Activated CD4-positive, alpha-beta memory T cell treated with anti-CD3 and anti-CD28 coated beads, Interleukin-2, amount 10 ng/mL, durations not matched to agents 7 days and 5 days (primary cell): Measurements from ENCODE around the gene HOXC10. TPM values are rescaled to one million over a fixed set of nuclear protein-coding genes. Genes with fewer than 3 reads are reported as not detected.

Experiments
- CTCF ChIA-PET: fragments of 350-600 bp; sonication (Branson Sonifier 250); formaldehyde crosslinking; loops from one replicate; lab custom pipeline; 2021; ENCODE audit warnings: antibody characterized with exemption, inconsistent platforms; lab: Charles Lee
- POLR2A ChIA-PET: fragments of 350-600 bp; sonication (Branson Sonifier 250); formaldehyde crosslinking; loops from one replicate; lab custom pipeline; 2021; ENCODE audit warnings: antibody characterized with exemption; lab: Charles Lee
- DNase-seq: peaks from one replicate; pipeline ENCODE4 v3.0.0-alpha.2; 2020
- H3K27ac Mint-ChIP-seq: one replicate; pipeline ENCODE4 v1.8.0; 2021; ENCODE audit warnings: mild to moderate bottlenecking, mixed read lengths
- H3K27me3 Mint-ChIP-seq: one replicate; pipeline ENCODE4 v1.8.0; 2021; ENCODE audit warnings: mixed read lengths
- H3K36me3 Mint-ChIP-seq: one replicate; pipeline ENCODE4 v1.8.0; 2021; ENCODE audit warnings: low read depth, mixed read lengths
- H3K4me1 Mint-ChIP-seq: one replicate; pipeline ENCODE4 v1.8.0; 2021; ENCODE audit warnings: mixed read lengths
- H3K4me3 Mint-ChIP-seq: one replicate; pipeline ENCODE4 v1.8.0; 2021; ENCODE audit warnings: mild to moderate bottlenecking, mixed read lengths
- H3K9me3 Mint-ChIP-seq: one replicate; pipeline ENCODE4 v1.8.0; 2021; ENCODE audit warnings: mixed read lengths
- total RNA-seq, 2 experiments: library from RNA; stranded (reverse); gene quantifications; one replicate each; pipeline ENCODE4 v1.2.3, GENCODE V29; 2021

Gene HOXC10
- total RNA-seq, 2 experiments from 2014 or later: not detected

DNA sequence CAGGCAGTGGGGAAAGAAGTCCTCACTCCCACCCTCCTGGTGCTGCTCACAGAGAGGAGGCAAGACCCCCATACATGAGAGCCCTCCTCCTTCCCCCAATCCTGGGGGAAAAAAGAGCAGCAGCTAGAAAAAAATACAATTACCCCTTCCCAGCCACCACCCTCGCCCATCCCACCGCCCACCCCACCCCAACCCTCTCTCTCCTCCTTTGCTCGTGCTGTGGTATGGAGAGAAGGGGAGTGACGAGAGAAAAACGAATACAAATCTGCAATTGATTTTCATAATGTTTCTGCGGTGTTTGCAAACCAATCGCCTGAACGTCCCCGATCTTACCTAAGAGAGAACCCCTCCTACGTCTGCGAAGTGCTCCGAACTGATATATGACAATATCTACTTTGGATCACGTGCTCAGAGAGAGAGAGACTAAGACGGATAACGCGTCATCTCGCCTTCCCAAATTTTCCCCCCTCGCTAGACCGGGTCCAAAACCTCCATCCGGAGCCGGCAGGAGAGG is 12.2 kb upstream of the HOXC10 start, which contains the start of gene HOXC11:
Gene HOXC11 (plus strand): TSS at position 405 of the 514 bp plus-strand sequence. CDS start 116 bp downstream, outside the sequence.
- Mint-ChIP-seq H3K27me3 (peaks cover 92% of the 10 kb centered on the region), H3K9me3 (no peaks in the 10 kb centered on the region), H3K4me1 (peaks cover 10% of the 10 kb centered on the region), H3K4me3 (peak within 1 kb of the TSS; percentile 32), H3K36me3 (peaks cover 12% of the 10 kb centered on the region), H3K27ac (peak within 1 kb of the TSS; percentile 68)
- ChIA-PET CTCF (interaction anchor here (0.6 kb wide), 1 partner anchor 45 kb away, joined by 3 read pairs; no protein-coding TSS in a partner anchor), POLR2A (interaction anchor here (0.8 kb wide), 1 partner anchor 19 kb away, joined by 3 read pairs; no protein-coding TSS in a partner anchor)
- DNase-seq: no peak

- ChIA-PET POLR2A (no interaction called here), CTCF (interaction anchor here (0.6 kb wide), 1 partner anchor 44 kb away, joined by 3 read pairs; no protein-coding TSS in a partner anchor)
- no peak for DNase-seq
- Mint-ChIP-seq H3K36me3 (peaks cover 12% of the 10 kb centered on the region), H3K4me3 (peak overlapping the region; percentile 32), H3K4me1 (peaks cover 10% of the 10 kb centered on the region), H3K9me3 (no peaks in the 10 kb centered on the region), H3K27ac (peak overlapping the region; percentile 68), H3K27me3 (peaks cover 91% of the 10 kb centered on the region)
Observed at GRCh38 chr12:53973236-53974042, 11.5 kb upstream of the HOXC10 start.

- H3K4me1 Mint-ChIP-seq: peaks cover 10% of the 10 kb centered on the region
- H3K27ac Mint-ChIP-seq: peak within 1 kb of the TSS; percentile 68
- no peak for DNase-seq
- H3K36me3 Mint-ChIP-seq: peaks cover 12% of the 10 kb centered on the region
- H3K4me3 Mint-ChIP-seq: peak within 1 kb of the TSS; percentile 27
- H3K9me3 Mint-ChIP-seq: no peaks in the 10 kb centered on the region
- CTCF ChIA-PET: no interaction called here
- peaks cover 91% of the 10 kb centered on the region for H3K27me3 Mint-ChIP-seq
- POLR2A ChIA-PET: no interaction called here
Observed at GRCh38 chr12:53974084-53975063, 10.6 kb upstream of the HOXC10 start, which contains the start of gene HOTAIR. Gene HOTAIR, minus strand, starts transcription at chr12:53974954.

GRCh38 chr12:53975064-53975471 is 9.9 kb upstream of the HOXC10 start:
- Mint-ChIP-seq H3K27me3 (peaks cover 92% of the 10 kb centered on the region), H3K4me3 (no peak overlapping the region), H3K36me3 (peaks cover 12% of the 10 kb centered on the region), H3K4me1 (peaks cover 10% of the 10 kb centered on the region), H3K27ac (no peak overlapping the region), H3K9me3 (no peaks in the 10 kb centered on the region)
- DNase-seq: no peak
- POLR2A ChIA-PET: no interaction called here
- CTCF ChIA-PET: no interaction called here

DNA sequence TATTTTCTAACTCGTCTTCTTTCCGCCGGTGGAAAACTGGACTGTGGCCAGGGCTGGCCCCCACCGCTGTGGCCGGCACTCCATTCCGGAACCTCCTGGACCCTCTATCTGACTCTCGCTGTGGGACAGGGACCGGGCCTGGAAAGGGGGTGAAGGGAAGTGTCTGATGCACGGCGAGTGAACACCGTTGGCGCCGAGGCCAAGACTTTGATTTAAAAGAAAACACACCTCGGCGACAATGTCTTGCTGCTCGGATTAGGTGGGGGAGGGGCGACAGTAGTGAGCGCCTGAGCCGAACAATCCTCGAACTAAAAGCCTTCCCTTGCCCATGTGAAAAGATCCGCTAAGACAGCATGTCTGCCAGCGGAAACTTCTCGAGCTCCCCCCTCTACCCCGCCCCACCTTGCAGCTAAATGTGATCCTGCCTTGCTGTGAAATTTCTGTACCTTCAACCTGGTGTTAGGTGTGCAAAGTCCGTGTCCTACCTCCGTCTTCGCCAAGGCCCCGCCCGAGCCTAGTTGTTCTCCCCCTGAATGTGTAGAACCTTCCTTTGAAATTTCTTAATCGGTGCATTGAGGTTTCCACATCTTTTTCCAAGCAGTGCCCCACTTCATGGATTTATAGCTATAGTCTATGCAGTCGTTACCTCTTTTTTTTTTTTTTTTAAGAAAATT is 9.3 kb upstream of the HOXC10 start:
- Mint-ChIP-seq H3K4me3 (peak overlapping the region; percentile 27), H3K36me3 (peaks cover 12% of the 10 kb centered on the region), H3K27me3 (peaks cover 92% of the 10 kb centered on the region), H3K4me1 (peaks cover 10% of the 10 kb centered on the region), H3K9me3 (no peaks in the 10 kb centered on the region), H3K27ac (peak overlapping the region; percentile 68)
- ChIA-PET POLR2A (no interaction called here), CTCF (no interaction called here)
- no peak for DNase-seq

DNA sequence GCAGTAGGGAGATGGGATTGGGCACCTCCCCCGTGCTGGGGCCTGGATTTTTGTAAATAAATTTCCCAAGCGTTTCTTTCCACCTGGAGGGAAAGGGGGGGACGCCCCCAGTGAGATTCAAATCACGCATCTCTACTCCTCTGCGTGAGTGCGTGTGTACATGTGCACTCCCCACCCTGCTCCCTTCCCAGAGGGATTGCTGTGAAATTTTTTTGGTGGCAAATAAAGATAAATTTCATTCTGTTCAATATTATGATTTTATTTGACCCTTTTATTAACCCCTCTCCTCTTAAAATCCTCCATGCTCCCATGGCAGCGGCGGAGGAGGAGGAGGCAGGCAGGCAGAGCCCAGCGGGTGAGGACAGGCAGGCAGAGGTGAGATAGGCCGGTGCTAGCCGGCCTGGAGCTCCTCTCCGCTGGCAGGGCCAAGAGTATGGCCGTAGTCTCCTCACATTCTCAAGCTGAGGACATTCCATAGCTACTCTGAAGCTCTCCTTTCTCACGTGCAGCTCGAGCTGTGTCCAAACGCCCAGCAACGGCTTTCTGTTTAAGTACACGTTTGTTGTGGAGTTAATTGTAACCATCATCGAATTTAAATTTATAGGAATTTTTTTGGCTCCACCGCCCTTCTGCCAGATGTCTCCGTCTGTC is 8.6 kb upstream of the HOXC10 start:
- Mint-ChIP-seq H3K4me1 (peaks cover 10% of the 10 kb centered on the region), H3K27ac (no peak overlapping the region), H3K27me3 (peaks cover 92% of the 10 kb centered on the region), H3K4me3 (no peak overlapping the region), H3K36me3 (peaks cover 12% of the 10 kb centered on the region), H3K9me3 (no peaks in the 10 kb centered on the region)
- CTCF ChIA-PET: interaction anchor here (0.7 kb wide), 1 partner anchor 26 kb away, joined by 3 read pairs; no protein-coding TSS in a partner anchor
- POLR2A ChIA-PET: no interaction called here
- no peak for DNase-seq

DNA sequence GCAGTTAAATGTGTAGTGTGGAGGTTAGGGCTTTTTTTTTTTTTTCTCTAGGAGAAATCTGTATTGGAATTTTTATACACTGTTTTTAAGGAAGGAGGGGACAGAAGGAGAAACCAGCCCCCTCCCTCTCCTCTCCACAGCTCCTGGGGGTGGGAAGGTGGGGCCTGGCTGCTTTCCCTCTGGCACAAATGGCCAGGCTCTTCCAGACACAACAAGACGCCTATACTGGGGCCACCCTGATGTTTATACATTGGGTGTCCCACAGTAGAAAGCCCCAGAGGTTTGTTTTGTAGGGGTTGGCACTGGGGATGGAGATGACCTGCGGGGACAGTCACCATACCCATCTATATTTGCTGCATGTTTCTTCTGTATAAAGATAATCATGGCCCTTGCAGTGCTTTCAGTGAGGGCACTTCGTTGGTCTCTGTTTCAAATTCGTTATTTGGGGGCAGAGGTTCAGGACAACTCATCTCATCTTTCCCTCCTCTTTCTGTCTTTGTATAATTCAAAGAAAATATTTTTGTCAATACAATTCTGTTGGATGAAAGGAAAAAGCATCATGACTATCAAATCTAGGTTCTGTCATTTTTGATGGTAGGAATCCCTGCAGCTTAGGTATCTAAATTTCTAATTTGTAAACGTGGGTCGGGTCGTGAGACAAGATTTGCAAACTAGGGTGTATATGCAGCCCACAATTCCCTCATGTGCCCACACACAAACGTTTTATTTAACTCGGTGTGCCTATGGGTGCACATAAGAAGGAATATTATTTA is 7.9 kb upstream of the HOXC10 start:
- ChIA-PET POLR2A (no interaction called here), CTCF (interaction anchor here (0.7 kb wide), 1 partner anchor 26 kb away, joined by 3 read pairs; no protein-coding TSS in a partner anchor)
- Mint-ChIP-seq H3K4me1 (peaks cover 10% of the 10 kb centered on the region), H3K4me3 (no peak overlapping the region), H3K27ac (no peak overlapping the region), H3K9me3 (no peaks in the 10 kb centered on the region), H3K36me3 (peaks cover 12% of the 10 kb centered on the region), H3K27me3 (peaks cover 92% of the 10 kb centered on the region)
- DNase-seq: no peak

- peaks cover 12% of the 10 kb centered on the region for H3K36me3 Mint-ChIP-seq
- peaks cover 10% of the 10 kb centered on the region for H3K4me1 Mint-ChIP-seq
- H3K27ac Mint-ChIP-seq: no peak overlapping the region
- CTCF ChIA-PET: no interaction called here
- POLR2A ChIA-PET: no interaction called here
- no peaks in the 10 kb centered on the region for H3K9me3 Mint-ChIP-seq
- peaks cover 92% of the 10 kb centered on the region for H3K27me3 Mint-ChIP-seq
- DNase-seq: no peak
- H3K4me3 Mint-ChIP-seq: no peak overlapping the region
Observed at GRCh38 chr12:53977596-53978445, 7.1 kb upstream of the HOXC10 start.

DNA sequence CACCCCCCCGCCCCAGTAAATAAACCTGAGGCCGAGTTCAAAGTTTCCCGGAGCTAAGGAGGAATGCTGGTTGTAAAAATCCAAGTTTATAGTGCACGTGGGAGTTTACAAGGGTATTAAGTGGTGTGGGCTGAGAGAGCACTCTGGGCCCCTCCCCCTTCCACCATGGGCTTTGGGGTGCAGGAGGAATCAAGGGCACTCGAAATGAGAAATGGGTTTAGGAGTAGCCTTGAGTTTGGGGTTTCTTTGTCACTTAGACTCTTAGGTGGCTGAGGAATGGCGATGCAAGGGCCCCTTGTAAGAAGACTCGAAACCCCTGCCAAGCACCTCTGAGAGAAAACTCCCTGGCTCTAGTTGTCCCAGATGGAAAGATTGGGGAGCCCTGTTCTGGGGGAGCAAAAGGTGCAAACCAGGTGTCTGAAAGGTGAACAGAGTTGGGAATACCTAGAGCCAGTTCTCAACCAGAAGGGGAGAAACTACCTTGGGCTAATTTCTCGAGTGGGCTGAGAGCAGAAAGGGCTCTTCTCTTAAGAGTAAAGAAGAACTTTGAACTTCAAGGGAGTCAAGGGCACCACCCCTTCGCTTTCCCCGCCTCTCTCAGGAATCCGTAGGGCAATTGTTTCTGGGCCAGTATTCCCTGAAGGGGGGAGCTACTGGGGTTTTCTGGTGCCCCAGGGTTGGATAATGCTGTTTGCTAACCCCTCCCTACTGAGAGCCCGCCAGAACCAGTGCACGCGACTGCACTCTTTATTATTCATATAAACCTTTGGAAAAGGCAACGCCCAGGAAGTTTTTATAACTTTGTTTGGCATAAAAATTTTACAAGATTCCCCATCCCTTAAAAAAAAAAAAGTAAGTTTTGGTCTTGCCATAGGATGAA is 6.2 kb upstream of the HOXC10 start:
- CTCF ChIA-PET: no interaction called here
- no peak overlapping the region for H3K27ac Mint-ChIP-seq
- DNase-seq: no peak
- H3K36me3 Mint-ChIP-seq: peaks cover 6% of the 10 kb centered on the region
- H3K27me3 Mint-ChIP-seq: peaks cover 94% of the 10 kb centered on the region
- no peaks in the 10 kb centered on the region for H3K9me3 Mint-ChIP-seq
- peaks cover 7% of the 10 kb centered on the region for H3K4me1 Mint-ChIP-seq
- H3K4me3 Mint-ChIP-seq: no peak overlapping the region
- POLR2A ChIA-PET: no interaction called here
